GM18502 (cell line): ENCODE measurements around the gene PPM1H.
"Not testable (repeated sequence)": the region's sequence is repeated elsewhere in the genome, so short reads cannot be mapped to it uniquely, and the experiment has no call there.

ENCODE experiments used
- ATAC-seq: cut with Tn5 transposase; IDR thresholded peaks from one replicate; pipeline ENCODE4 v1.9.1; 2021; ENCODE audit warnings: mild to moderate bottlenecking; ENCODE audit not compliant: unreplicated experiment, poor library complexity

The PPM1H gene

DNA sequence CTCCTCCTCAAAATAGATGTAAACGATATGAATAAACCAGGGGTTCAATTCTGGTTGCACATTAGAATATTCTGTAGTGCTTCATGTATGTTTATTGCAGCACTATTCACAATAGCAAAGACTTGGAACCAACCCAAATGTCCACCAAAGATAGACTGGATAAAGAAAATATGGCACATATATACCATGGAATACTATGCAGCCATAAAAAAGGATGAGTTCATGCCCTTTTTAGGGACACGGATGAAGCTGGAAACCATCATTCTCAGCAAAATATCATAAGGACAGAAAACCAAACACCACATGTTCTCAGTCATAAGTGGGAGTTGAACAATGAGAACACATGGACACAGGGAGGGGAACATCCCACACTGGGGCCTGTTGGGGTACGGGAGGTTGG is 55.7 kb downstream of the PPM1H start:
- ATAC-seq = not testable (repeated sequence)

GRCh38 chr12:62878211-62878610 is 56.7 kb downstream of the PPM1H start:
- no peak for ATAC-seq

DNA sequence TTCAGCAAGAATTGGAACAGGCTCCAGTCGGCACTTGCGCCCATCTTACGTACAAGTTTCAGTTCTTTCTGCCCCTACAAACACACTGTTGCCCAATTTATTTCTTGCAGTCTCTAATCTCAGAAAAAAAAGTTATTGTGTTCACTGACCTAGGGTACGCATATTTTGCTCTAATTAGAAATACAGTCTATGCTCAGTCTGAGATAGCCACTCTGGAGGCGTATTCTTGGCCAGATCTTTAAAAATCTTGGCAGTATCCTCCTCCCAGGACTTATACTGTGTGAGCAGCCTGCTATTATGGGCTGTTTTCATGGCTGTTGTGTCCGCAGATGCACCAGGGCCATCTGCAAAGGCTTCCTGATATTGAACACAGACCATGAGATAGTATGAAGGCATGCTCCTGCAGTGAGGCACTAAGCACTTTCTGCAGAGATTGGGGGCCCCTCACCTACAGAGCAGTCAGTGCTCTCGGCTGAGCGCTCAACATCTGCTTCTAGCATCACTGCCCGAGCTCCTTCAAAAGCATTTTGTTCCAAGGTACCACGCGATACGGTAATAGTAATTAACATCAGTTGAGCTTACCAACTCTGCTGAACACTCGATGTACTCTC is 57.9 kb downstream of the PPM1H start:
- ATAC-seq = no peak

- no peak for ATAC-seq
Observed at GRCh38 chr12:62873826-62874448, 61.0 kb downstream of the PPM1H start.

DNA sequence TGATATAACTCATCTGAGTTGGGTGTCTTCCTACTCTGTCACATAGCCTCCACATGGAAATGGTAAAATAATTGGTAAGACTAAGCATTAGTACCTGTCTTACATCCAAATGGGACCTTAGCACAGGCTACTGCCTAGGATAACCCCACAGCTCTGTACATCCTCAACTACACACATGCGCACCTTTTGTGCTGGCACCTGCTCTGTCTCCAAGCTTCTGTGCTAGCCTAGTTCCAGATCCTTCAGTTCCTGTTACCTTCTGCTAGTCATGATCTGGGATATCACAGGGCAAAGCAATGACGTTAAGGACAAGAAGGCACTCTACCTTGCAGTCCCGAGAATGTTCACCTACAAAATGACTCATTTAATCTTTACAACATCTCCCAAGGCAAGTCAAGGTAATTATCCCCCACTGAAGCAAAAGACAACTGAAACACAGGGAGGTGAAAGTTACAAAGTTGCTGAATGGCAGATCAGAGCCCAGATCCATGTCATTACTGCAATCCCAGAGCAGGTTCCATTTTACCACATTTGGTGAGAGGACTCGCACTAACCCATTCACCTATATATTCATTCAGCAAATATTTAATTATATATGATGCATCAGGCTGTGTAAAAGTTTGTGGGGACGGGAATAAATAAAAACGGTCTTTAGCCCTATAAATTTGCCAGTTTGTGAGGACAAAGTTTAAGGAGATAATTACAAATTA is 61.7 kb downstream of the PPM1H start:
- no peak for ATAC-seq

DNA sequence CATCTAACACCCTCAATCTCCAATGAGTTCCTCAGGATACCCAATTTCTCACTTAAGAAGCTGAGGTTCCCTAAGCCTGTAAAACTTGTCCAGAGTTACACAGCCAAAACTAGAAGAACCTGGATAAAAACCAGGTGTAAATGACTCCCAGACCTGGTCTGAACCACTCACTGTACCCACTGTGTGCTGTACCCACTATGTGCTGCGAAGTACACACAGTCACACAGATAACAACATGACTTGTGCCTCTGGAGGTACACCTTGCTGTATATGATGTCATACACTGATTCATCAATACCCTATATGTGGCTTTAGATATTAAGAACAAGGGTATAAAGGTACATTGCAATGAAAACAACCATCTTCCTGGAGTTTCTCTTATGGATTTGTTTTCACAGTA is 66.1 kb downstream of the PPM1H start:
- ATAC-seq = no peak

DNA sequence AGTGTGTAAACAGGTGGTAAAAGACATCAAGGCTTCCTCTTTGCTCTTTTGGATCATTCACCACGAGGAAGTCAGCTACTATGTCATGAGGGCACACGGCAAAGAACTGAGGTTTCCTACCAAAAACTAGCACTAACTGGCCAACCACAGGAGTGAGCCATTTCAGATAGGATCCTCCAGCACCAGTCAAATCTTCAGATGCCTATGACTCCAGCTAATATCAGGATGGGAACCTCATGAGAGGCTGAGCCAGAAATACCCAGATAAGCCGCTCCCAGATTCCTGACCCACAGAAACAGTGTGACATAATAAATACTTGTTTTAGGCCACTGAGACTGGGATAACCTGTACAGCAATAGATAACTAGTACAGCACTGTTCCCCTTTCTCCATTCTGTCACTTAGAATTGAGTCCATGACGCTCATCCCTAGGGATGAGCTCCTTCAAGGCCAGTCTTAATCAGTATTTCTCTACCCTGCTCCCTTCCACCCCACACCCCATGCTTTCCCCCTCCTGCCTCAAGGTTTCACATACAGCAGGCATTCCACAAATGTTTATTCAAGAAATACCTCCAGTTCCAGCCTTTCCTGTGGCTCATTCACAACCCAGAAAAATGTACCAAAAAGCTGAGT is 68.4 kb downstream of the PPM1H start:
- no peak for ATAC-seq

DNA sequence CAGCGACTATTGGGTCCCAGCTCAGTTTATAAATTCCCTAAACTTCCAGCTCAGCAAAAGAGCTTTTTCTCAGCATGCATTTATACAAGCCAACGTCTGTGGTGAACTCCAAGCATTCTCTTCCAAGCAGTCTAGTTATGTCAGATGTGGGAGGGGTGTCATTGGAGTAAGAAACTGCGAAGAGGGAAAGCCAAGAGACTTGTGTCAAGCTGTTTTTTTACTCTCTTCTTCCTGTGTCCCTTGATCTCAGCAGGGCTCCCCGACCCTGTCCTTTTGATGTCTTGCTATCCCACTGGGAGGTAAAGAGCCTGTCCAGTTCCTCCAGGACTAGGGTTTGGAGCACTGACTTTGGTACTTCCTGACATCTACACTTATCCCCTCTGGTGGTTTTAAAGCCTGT is 69.0 kb downstream of the PPM1H start:
- no peak for ATAC-seq

GRCh38 chr12:62865065-62865464 is 69.9 kb downstream of the PPM1H start:
- no peak for ATAC-seq

GRCh38 chr12:62862259-62862881 is 72.6 kb downstream of the PPM1H start:
- ATAC-seq = no peak

- ATAC-seq = no peak
Observed at GRCh38 chr12:62861586-62861985, 73.4 kb downstream of the PPM1H start.

GRCh38 chr12:62860501-62861411 is 74.2 kb downstream of the PPM1H start:
- ATAC-seq = no peak

DNA sequence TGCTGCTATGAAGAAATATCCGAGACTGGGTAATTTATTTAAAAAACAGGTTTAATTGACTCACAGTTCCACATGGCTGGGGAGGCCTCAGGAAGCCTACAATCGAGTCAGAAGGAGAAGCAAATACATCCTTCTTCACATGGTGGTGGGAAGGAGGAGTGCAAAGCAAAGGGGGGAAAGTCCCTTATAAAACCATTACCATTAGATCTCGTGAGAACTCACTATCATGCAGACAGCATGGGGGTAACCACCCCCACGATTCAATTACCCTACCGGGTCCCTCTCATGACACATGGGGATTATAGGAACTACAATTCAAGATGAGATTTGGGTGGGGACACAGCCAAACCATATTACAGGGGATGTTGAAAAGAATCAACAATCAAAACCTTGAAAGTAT is 74.9 kb downstream of the PPM1H start:
- no peak for ATAC-seq

DNA sequence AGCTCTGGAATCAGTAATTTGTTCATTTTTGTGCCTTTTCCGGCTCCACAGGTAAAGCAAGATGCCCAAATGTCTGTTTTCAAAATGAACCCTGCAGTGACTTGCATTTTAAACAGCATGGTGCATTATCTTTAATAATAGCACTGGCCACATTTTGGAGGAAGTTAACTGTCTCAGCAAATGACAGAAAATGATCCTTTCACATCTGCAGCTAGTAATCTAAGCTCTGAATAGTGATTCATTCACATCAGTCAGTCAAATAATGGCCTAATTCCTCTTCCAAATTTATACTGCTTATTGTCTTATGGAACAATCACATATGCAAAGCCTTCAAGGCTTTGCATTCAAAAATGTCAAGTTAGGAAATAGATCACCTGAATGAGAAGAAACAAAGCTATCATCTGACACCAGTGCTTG is 75.6 kb downstream of the PPM1H start:
- ATAC-seq = no peak

DNA sequence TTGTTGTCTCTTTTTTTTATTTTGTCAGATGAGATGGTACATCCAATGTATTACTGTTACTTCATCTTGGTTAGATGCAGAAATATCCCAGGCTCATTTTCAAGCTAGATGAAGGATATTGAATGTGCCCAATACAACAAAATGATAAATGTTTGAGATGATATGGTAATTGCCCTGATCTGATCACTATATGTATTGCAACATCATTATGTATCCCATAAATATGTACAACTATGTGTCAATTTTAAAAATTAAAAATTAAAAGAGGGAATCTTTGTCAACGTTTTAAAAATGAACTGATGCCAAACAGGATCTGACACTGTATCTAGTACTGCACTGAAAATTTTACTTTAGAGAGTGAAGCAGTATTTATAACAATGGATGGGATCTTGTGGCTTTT is 78.5 kb downstream of the PPM1H start:
- ATAC-seq = no peak

DNA sequence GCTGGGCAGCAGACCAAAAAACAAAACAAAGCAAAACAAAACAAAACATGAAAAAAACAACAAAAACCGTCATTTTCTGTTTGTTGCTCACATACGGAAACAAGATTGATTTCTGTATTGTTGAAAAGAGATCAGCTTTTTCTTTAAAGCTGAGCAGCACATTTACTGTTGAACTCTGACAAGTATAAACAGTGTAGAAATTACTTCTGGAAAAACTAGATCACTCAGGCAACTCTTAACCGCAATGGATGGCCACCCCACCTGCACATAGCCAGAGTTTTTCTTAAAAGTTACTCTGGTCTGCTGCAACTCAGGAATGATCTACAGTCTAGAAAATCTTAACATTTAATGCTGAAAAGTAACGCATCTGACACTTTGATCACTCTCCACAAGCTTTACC is 80.9 kb downstream of the PPM1H start:
- ATAC-seq = no peak

GRCh38 chr12:62849398-62849797 is 85.6 kb downstream of the PPM1H start:
- ATAC-seq = no peak

DNA sequence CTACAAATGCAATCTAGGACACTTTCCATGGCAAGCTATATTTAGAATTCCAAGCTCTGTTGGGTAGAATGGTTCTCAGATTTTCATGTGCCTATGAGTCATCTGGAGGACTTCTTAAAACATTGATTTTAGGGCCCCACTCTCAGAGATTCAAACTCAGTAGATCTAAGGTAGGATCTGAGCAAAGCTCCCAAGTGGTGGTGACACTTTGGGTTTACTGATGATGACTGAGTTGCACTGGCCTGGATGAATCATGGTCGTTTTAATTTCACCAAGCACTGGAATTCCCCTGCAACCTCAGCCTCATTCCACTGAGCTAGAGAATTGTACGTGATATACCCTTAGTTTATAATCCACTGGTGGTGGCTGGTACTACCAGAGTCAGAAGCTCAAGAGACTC is 86.5 kb downstream of the PPM1H start:
- peak; percentile 78 for ATAC-seq

GRCh38 chr12:62847709-62848108 is 87.2 kb downstream of the PPM1H start:
- ATAC-seq = no peak

GRCh38 chr12:62846491-62846890 is 88.5 kb downstream of the PPM1H start:
- no peak for ATAC-seq
